SK-N-SH (cell line): ENCODE results near the gene KRT24. TPM values are rescaled to one million over a fixed set of nuclear protein-coding genes. Genes with fewer than 3 reads are reported as not detected.

Source experiments
- CTCF ChIA-PET: fragments of 300-600, 350-600 bp; formaldehyde crosslinking; extraction: SDS; loops from one replicate; lab custom pipeline; 2021; lab: Yijun Ruan, JAX
- POLR2A ChIA-PET: fragments of 350-600 bp; sonication (Branson Sonifier 250); formaldehyde crosslinking; extraction: SDS; loops from one replicate; lab custom pipeline; 2020; ENCODE audit warnings: antibody characterized with exemption, inconsistent platforms; lab: Yijun Ruan, JAX
- DNase-seq: peaks from one replicate; pipeline ENCODE4 v3.0.0; 2012
- H2AFZ ChIP-seq: fragments of 200-600 bp; sonication (generic); 2 replicates; pipeline ENCODE4 v1.8.1; 2016; ENCODE audit warnings: antibody characterized with exemption, mild to moderate bottlenecking, low read depth
- H3F3A ChIP-seq: fragments of 200-600 bp; sonication (generic); replicated peaks from 2 replicates; pipeline ENCODE3; 2016; ENCODE audit warnings: antibody characterized with exemption, mild to moderate bottlenecking; ENCODE audit not compliant: insufficient read depth
- H3K27ac ChIP-seq, 2 experiments: fragments of 200-500 bp in 1 of 2; fragments of 200-600 bp in 1 of 2; sonication (Bioruptor generic) in 1 of 2; sonication (generic), shearing (Covaris generic) in 1 of 2; 2 replicates each; pipeline versions ENCODE4 v1.5.1 to v1.6.1; 2014 to 2016; ENCODE audit warnings: low read depth in 2 of 2, inconsistent platforms in 1 of 2, low read length in 1 of 2, mild to moderate bottlenecking in 1 of 2, mixed read lengths in 1 of 2
- H3K27me3 ChIP-seq: fragments of 200-600 bp; sonication (generic), shearing (Covaris generic); 2 replicates; pipeline ENCODE4 v1.6.1; 2016; ENCODE audit warnings: mixed run types; ENCODE audit not compliant: insufficient read depth
- H3K36me3 ChIP-seq, 2 experiments: fragments of 200-500 bp in 1 of 2; fragments of 200-600 bp in 1 of 2; sonication (Bioruptor generic) in 1 of 2; sonication (generic) in 1 of 2; replicated peaks in 1 of 2; 2 replicates each; pipeline versions ENCODE3 to v1.5.1; 2014 to 2016; ENCODE audit warnings: low read length in 1 of 2, mild to moderate bottlenecking in 1 of 2; ENCODE audit not compliant: insufficient read depth in 2 of 2, control insufficient read depth in 1 of 2
- H3K4me1 ChIP-seq, 2 experiments: fragments of 200-500 bp in 1 of 2; fragments of 200-600 bp in 1 of 2; sonication (Bioruptor generic) in 1 of 2; sonication (generic), shearing (Covaris generic) in 1 of 2; 2 replicates each; pipeline versions ENCODE4 v1.5.1 to v1.6.1; 2014 to 2016; ENCODE audit warnings: low read depth in 1 of 2, low read length in 1 of 2, mixed run types in 1 of 2; ENCODE audit not compliant: insufficient read depth in 2 of 2, control insufficient read depth in 1 of 2
- H3K4me2 ChIP-seq: fragments of 200-600 bp; sonication (generic), shearing (Covaris generic); 2 replicates; pipeline ENCODE4 v1.6.1; 2017; ENCODE audit warnings: mixed run types
- H3K4me3 ChIP-seq, 2 experiments: fragments of 200-500 bp in 1 of 2; fragments of 200-600 bp in 1 of 2; sonication (Bioruptor generic) in 1 of 2; sonication (generic), shearing (Covaris generic) in 1 of 2; 2 replicates each; pipeline versions ENCODE4 v1.5.1 to v1.8.1; 2014 to 2016; ENCODE audit warnings: low read depth in 2 of 2, inconsistent platforms in 1 of 2, low read length in 1 of 2, mild to moderate bottlenecking in 1 of 2, mixed read lengths in 1 of 2, moderate library complexity in 1 of 2
- H3K79me2 ChIP-seq: fragments of 200-600 bp; sonication (generic); 2 replicates; pipeline ENCODE4 v1.8.1; 2017; ENCODE audit warnings: mild to moderate bottlenecking; ENCODE audit not compliant: insufficient read depth
- H3K9ac ChIP-seq: fragments of 200-600 bp; sonication (generic); 2 replicates; pipeline ENCODE4 v1.6.1; 2017; ENCODE audit warnings: mixed run types
- H3K9me2 ChIP-seq: fragments of 200-600 bp; sonication (generic); 2 replicates; pipeline ENCODE4 v1.6.1; 2017; ENCODE audit warnings: mixed run types
- H3K9me3 ChIP-seq: fragments of 200-600 bp; sonication (generic); 2 replicates; pipeline ENCODE4 v1.6.1; 2017; ENCODE audit warnings: mixed run types, mild to moderate bottlenecking, moderate library complexity
- H4K20me1 ChIP-seq: fragments of 200-600 bp; sonication (generic); 2 replicates; pipeline ENCODE4 v1.6.1; 2017; ENCODE audit warnings: mild to moderate bottlenecking, mixed run types; ENCODE audit not compliant: insufficient read depth
- CTCF ChIP-seq: fragments of 200-600 bp; sonication (generic); IDR thresholded peaks from 2 replicates; pipeline ENCODE4 v1.6.1; 2017; ENCODE audit warnings: antibody characterized with exemption, mild to moderate bottlenecking, moderate library complexity
- EZH2phosphoT487 ChIP-seq: fragments of 200-600 bp; sonication (generic); IDR thresholded peaks from 2 replicates; pipeline ENCODE4 v1.6.1; 2017; ENCODE audit warnings: low read depth, mixed run types, mild to moderate bottlenecking, antibody characterized with exemption, moderate library complexity, borderline replicate concordance
- FOSL2 ChIP-seq: IDR thresholded peaks from 2 replicates; pipeline ENCODE4 v1.4.0; 2012; ENCODE audit warnings: low read depth, mild to moderate bottlenecking, moderate library complexity, borderline replicate concordance
- FOXM1 ChIP-seq: IDR thresholded peaks from 2 replicates; pipeline ENCODE4 v1.4.0; 2012; ENCODE audit warnings: low read depth, mild to moderate bottlenecking
- GATA2 ChIP-seq: sonication (generic); formaldehyde crosslinking; IDR thresholded peaks from 2 replicates; pipeline ENCODE4 v1.5.0; 2020; ENCODE audit warnings: mild to moderate bottlenecking, missing genetic modification reagents
- JUND ChIP-seq: IDR thresholded peaks from 2 replicates; pipeline ENCODE4 v1.4.0; 2012
- MAX ChIP-seq: IDR thresholded peaks from 2 replicates; pipeline ENCODE4 v1.4.0; 2012; ENCODE audit warnings: low read depth
- MEF2A ChIP-seq: IDR thresholded peaks from 2 replicates; pipeline ENCODE4 v1.4.0; 2012; ENCODE audit warnings: low read depth, borderline replicate concordance
- MXI1 ChIP-seq: IDR thresholded peaks from 2 replicates; pipeline ENCODE4 v1.6.1; 2012; ENCODE audit warnings: mild to moderate bottlenecking, low read depth, low read length, improper control_type of control experiment
- PBX3 ChIP-seq: IDR thresholded peaks from 2 replicates; pipeline ENCODE4; 2012
- RAD21 ChIP-seq: IDR thresholded peaks from 2 replicates; pipeline ENCODE4 v1.6.1; 2012; ENCODE audit warnings: mild to moderate bottlenecking, low read length
- RCOR1 ChIP-seq: fragments of 150-350 bp; IDR thresholded peaks from 2 replicates; pipeline ENCODE4 v1.6.1; 2017; ENCODE audit warnings: antibody characterized with exemption, low read length
- REST ChIP-seq: IDR thresholded peaks from 2 replicates; pipeline ENCODE4 v1.6.1; 2012; ENCODE audit warnings: mild to moderate bottlenecking, low read depth, low read length, moderate library complexity
- RFX5 ChIP-seq: IDR thresholded peaks from 2 replicates; pipeline ENCODE4 v1.6.1; 2012; ENCODE audit warnings: mild to moderate bottlenecking, improper control_type of control experiment, low read length
- SIN3A ChIP-seq: IDR thresholded peaks from 2 replicates; pipeline ENCODE4 v1.6.1; 2012; ENCODE audit warnings: low read depth, mild to moderate bottlenecking, low read length, moderate library complexity, borderline replicate concordance
- SMC3 ChIP-seq: IDR thresholded peaks from 2 replicates; pipeline ENCODE4 v1.6.1; 2012; ENCODE audit warnings: low read depth, low read length, improper control_type of control experiment
- USF2 ChIP-seq: fragments of 150-350 bp; IDR thresholded peaks from 2 replicates; pipeline ENCODE4 v1.6.1; 2017; ENCODE audit warnings: antibody characterized with exemption, low read length, low read depth, borderline replicate concordance
- YY1 ChIP-seq: IDR thresholded peaks from 2 replicates; pipeline ENCODE4 v1.4.0; 2012; ENCODE audit warnings: low read depth, mild to moderate bottlenecking
- ZBTB33 ChIP-seq: IDR thresholded peaks from 2 replicates; pipeline ENCODE4 v1.4.0; 2012; ENCODE audit warnings: low read depth, borderline replicate concordance
- WGBS: methylation state at CpG from one replicate; pipeline ENCODE4 v1.1.6; 2017; ENCODE audit warnings: low lambda C conversion rate; 5-methylcytosine and 5-hydroxymethylcytosine counted together
- polyA plus RNA-seq, 3 experiments: library from polyadenylated mRNA; depleted of rRNA; stranded (reverse); fragments of >200 nt; gene quantifications; 2 replicates each; pipeline ENCODE4 v1.2.3, GENCODE V29; 2012

The KRT24 gene
- polyA plus RNA-seq, 1 of the 3 experiments (the other 2 are of a cell fraction) = not detected

GRCh38 chr17:40718930-40719329 lies 15.4 kb upstream of the KRT24 start:
- no peak overlapping the region for H3K27ac ChIP-seq
- 25% methylated on average over 8 of the region's 8 CpGs for WGBS
- no peaks in the 10 kb centered on the region for H3F3A ChIP-seq
- DNase-seq = no peak
- H3K4me3 ChIP-seq = no peak overlapping the region
- no peaks in the 10 kb centered on the region for H4K20me1 ChIP-seq
- H3K4me1 ChIP-seq = no peaks in the 10 kb centered on the region; a peak in 1 of 4 replicates
- peaks cover 36% of the 10 kb centered on the region; the same call in 1 of the 2 replicates for H3K27me3 ChIP-seq
- TF ChIP-seq MXI1 = no peak
- no peak for TF ChIP-seq GATA2 (CRISPR knock-in tag)
- TF ChIP-seq SMC3 = no peak
- TF ChIP-seq USF2 = no peak
- TF ChIP-seq PBX3 = no peak
- no peak for TF ChIP-seq RFX5
- no peak for TF ChIP-seq EZH2phosphoT487
- no peak for TF ChIP-seq FOSL2
- no peak for TF ChIP-seq CTCF
- no peak for TF ChIP-seq MEF2A
- TF ChIP-seq ZBTB33 = no peak
- no peak for TF ChIP-seq RCOR1
- no peak for TF ChIP-seq MAX
- no peak for TF ChIP-seq SIN3A
- TF ChIP-seq JUND = no peak
- TF ChIP-seq FOXM1 = no peak
- TF ChIP-seq RAD21 = no peak
- no peak for TF ChIP-seq REST
- TF ChIP-seq YY1 = no peak
- H3K9me3 ChIP-seq = no peaks in the 10 kb centered on the region
- CTCF ChIA-PET = interaction anchor here (0.9 to 2.1 kb wide), 2 partner anchors 11 to 27 kb away, joined by 3 to 6 read pairs; no protein-coding TSS in a partner anchor
- no peak overlapping the region for H2AFZ ChIP-seq
- H3K79me2 ChIP-seq = no peaks in the 10 kb centered on the region
- no peaks in the 10 kb centered on the region for H3K9me2 ChIP-seq
- H3K9ac ChIP-seq = no peak overlapping the region
- H3K4me2 ChIP-seq = no peak overlapping the region
- no peaks in the 10 kb centered on the region for H3K36me3 ChIP-seq
- POLR2A ChIA-PET = no interaction called here
